ENCODE measurements around the gene RAB26.

RAB26 gene

DNA sequence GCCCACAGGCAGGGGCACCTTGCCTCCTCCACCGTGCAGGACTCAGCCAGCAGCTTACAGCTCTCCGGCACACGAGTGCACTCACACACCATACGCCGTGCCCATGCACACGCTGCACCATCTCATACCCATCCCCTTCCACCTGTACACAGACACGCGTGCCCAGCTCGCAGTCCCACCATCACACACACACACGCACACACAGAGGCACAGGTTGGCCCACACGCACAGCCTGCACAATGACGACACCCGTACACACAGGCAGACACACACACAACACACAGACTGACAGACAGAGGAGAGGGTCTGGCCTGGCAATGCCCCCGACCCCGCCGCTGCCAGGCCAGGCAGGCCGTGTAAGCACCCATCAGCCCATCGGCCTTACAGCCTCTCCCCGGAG lies 35.9 kb downstream of the RAB26 start:
- in situ Hi-C loops (cut with HindIII; ENCODE audit: low pct_ligation_motif_present, low pct_unique_long_range_greater_than_20kb, low sequenced_read_pairs), result no loop called here

DNA sequence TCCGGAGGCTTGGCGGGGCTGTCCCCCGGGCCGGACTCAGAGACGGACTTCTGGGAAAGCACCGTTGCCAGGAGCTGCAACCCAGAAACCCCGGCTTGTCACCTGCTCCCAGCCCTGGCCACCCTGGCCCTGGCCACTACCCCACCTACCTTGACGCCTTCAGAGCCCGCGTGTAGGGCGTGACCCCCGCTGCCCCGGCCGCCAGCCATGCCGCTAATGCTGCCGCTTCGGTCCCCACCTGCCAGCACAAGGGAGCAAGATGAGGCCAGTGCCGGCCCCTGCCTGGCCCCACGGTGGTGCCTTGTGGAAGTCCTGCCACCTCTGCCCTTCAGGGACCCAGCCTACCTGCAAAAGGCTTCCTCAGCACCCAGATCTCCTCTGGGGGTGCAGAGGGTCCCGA lies 36.5 kb downstream of the RAB26 start:
- DNase-seq, result no peak
- in situ Hi-C loops (cut with HindIII; ENCODE audit: low pct_ligation_motif_present, low pct_unique_long_range_greater_than_20kb, low sequenced_read_pairs), result no loop called here

More for the DNA sequence above, 35.9 kb downstream of the RAB26 start:
- no peak for DNase-seq

DNA sequence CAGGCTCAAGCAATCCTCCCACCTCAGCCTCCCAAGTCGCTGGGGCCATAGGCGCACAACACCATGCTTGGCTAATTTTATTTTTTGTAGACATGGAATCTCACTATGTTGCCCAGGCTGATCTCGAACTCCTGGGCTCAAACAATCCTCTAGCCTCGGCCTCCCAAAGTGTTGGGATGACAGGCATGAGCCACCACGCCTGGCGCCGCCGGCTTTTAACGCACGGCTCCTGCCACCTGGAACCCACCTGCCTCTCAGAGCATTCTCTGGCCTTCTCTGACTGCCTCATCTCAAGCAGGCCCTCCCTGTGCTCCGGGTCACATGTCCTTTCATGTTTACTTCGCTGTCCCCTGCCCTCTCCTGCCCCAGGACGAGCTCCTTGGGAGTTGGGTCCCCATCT lies 37.6 kb downstream of the RAB26 start:
- in situ Hi-C loops (cut with HindIII; ENCODE audit: low pct_ligation_motif_present, low pct_unique_long_range_greater_than_20kb, low sequenced_read_pairs), result no loop called here
- DNase-seq, result no peak

DNA sequence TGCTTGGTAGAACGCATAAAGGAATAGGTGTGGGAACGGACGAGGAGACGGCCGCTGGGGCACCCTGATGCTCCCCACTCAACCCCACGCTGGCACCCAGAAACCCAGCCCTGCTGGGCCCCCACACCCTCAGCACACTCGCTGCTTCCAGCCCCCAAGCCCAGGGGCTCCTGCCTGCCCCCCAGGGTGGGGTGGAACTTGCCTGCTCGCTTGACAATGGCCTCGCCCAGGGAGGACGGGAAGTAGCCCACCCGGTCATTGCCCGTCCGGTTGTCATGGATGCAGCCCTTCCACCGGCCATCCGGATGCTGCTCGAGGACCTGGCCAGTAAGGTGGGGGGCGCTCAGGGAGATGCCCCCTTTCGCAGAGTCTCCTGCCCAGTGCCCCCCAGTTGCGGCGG lies 38.1 kb downstream of the RAB26 start:
- DNase-seq, result no peak
- in situ Hi-C loops (cut with HindIII; ENCODE audit: low pct_ligation_motif_present, low pct_unique_long_range_greater_than_20kb, low sequenced_read_pairs), result no loop called here

DNA sequence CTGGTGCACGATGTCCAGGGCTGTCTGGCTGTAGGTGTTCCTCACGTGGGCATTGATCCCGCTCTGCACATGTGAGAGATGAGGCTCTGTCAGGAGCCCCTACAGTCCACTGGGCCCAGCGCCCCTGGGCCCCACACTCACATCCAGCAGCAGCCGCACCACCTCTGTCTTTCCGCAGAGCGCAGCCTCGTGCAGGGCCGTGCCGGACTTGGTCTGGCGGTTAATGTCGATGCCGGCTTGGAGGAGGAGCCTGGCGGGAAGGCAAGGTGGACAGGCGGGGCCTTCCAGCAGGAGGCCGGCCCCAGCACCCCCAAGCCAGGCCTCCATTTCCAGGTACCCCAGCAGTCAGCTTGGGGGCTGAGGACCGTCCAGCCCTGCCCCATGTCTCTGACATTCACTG lies 38.8 kb downstream of the RAB26 start:
- no peak for DNase-seq
- in situ Hi-C loops (cut with HindIII; ENCODE audit: low pct_ligation_motif_present, low pct_unique_long_range_greater_than_20kb, low sequenced_read_pairs), result no loop called here

DNA sequence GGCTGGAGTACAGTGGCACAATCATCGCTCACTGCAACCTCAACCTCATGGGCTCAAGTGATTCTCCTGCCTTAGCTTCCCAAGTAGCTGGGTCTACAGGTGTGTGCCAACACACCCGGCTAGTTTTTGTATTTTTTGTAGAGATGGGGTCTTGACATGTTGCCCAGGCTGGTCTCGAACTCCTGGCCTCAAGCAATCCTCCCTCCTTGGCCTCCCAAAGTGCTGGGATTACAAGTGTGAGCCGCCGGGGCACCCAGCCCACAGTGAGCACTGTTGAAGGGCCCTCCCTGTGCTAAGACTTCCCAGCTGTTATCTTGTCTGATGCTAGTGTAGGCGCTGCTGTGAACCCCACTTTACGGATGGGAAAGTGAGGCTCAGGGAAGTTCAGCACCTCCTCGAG lies 40.0 kb downstream of the RAB26 start:
- no peak for DNase-seq
- in situ Hi-C loops (cut with HindIII; ENCODE audit: low pct_ligation_motif_present, low pct_unique_long_range_greater_than_20kb, low sequenced_read_pairs), result no loop called here

DNA sequence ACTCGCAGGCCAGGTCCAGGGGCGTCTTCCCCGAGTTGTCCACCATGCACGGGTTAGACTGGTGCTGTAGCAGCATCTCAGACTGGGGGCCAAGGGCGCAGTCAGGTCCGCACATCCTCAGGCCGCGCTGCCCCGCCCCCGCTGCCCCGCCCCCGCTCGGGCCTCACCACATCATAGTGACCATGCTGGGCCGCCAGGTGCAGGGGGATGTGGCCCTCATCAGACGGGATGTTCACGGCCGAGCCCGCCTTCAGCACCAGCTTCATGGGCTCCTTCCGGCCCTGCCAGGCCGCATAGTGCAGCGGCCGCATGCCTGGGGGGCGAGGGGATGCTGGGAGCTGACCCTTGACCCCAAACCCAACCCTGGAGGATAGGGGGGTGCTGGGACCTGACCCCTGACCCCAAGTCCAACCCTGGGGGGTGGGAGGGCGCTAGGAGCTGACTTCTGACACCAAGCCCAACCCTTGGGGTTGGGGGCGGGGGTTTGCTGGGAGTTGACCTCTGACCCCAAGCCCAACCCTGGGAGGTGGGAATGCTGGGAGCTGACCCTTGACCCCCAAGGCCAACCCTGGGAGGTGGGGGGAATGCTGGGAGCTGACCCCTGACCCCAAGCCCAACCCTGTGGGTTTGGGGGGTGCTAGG lies 40.9 kb downstream of the RAB26 start:
- in situ Hi-C loops (cut with HindIII; ENCODE audit: low pct_ligation_motif_present, low pct_unique_long_range_greater_than_20kb, low sequenced_read_pairs), result no loop called here
- no peak for DNase-seq

DNA sequence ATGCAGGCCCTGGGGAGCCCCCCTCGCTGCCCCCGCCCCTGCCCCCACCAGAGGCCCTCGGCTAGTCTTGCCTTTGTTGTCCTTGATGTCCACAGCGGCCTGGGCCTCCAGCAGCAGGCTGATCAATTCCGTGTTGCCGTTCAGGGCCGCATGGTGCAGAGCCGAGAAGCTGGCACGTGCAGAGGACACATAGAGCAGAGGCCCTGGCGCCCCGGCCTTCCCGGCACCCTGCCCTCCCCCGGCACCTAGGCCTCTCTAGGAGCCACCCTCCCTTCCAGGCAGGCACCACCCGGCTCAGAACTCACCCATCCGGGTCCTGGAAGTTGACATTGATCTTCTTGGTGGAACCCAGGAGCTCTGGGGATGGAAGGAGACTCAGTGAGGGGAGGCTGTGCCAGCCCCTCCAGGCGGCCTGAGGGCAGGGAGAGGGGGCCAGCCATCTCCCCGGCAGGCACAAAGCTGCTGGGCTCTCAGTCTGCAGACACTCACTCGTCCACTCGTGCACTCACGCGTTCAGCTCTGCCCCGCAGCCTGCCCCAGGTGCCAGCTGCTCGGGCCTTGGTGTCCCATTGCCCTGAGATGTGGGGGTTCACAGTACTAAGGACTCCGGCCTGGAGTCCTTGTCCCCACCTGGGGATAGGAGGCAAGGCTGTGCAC lies 41.7 kb downstream of the RAB26 start:
- in situ Hi-C loops (cut with HindIII; ENCODE audit: low pct_ligation_motif_present, low pct_unique_long_range_greater_than_20kb, low sequenced_read_pairs), result no loop called here
- no peak for DNase-seq

DNA sequence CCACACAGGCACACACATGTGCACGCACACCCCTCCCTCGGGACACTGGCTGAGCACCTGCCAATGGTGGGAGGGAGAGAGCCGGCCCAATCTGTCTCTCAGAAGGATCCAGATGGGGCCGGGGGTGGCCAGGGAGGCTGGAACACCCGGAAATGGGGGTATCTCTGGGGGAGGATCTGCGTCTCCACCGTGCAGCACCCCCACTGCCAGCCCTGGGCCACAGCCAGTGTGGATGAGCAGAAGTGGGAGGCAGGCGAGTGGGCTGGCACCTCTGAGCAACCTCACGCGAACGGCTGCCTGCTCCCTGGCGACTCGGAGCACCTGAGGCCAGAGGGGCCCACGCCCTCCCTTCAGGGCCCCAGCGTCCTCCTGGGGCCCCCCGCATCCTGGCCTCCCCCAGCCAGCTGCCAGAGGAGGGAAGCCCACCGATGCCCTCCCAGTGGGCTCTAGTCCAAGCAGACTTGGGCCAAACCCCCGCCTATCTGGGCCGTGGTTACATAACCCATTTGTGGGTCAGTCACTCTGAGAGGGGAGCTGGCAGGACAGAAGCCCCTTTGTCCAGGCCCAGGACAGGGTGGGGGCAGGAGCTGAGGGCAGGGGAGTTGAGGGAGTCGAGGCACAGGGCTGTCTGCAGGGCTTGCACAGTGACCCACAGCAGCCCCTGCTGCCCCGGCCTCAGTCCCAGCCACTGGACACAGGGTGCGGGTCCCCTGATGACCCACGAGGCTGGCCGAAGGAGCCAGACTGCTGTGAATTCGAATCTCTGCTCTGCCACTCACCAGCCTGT lies 42.4 kb downstream of the RAB26 start:
- DNase-seq, result no peak
- in situ Hi-C loops (cut with HindIII; ENCODE audit: low pct_ligation_motif_present, low pct_unique_long_range_greater_than_20kb, low sequenced_read_pairs), result no loop called here

DNA sequence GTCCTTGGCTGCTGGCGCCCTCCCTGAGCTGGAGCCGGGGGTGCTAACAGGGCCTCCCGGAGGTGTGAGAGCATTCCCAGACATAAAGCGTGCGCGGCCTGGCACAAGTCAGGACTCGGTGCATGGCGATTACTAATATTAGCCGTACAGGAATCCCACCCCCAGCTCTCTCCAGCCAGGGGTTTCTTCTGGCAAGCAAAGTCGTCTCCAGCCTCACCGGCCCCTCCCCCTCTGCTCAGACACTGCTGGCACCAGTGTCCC lies 43.0 kb downstream of the RAB26 start:
- in situ Hi-C loops (cut with HindIII; ENCODE audit: low pct_ligation_motif_present, low pct_unique_long_range_greater_than_20kb, low sequenced_read_pairs), result no loop called here
- DNase-seq, result no peak

DNA sequence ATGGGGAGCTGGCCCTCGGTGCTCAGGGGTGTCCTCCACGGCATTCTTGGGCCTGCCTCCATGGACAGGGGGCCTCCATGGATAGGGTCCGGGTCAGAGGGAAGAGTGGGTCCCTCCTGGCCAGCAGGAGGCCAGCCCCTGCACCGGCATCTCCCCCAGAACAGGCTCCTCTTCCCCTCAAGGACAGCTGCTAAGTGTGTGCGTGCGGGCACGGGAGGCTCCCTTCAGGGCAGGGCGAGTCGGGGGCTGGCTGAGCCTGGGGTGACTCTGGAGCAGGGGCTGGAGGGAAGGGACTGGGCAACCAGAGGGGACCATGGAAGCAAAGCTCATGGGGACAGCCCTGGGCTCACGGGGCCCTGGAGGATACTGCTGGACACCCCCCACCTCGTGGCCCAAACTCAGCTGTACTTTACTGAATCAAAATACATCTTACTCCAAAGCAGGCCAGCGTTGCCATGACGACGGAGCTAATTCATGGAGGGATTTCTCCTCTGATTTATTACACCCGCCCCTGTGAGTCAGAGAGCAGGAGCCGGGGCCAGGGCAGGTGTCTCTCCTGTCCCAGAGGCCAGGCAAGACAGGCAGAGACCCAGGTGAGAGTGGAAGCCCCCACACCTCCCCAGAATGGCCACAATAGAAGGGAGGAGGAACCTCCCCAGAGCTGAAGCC lies 45.9 kb downstream of the RAB26 start:
- in situ Hi-C loops (cut with HindIII; ENCODE audit: low pct_ligation_motif_present, low pct_unique_long_range_greater_than_20kb, low sequenced_read_pairs), result no loop called here
- DNase-seq, result peak; percentile 23

DNA sequence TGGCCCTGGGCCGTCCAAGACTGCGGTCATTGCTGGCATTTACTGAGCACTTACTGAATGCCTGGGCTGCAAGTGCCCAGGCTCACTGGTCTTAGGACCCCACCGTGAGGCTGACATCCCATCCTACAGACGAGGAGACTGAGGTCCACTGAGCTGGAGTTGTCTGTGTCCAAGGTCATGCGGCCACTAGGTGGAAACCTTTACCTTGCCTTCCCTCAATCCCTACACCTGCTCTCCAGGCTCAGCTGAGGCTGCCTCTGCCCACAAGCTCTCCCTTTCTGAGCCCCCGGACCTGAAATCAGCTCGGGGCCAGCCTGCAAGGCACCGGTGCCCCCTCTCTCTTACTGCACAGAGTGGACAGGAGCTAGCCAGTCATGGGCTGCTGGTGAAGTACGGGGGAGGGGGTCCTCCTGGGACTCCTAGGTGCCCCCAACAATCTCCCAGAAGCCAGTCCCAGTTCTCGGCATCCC lies 46.5 kb downstream of the RAB26 start:
- peak; percentile 70 for DNase-seq
- in situ Hi-C loops (cut with HindIII; ENCODE audit: low pct_ligation_motif_present, low pct_unique_long_range_greater_than_20kb, low sequenced_read_pairs), result no loop called here

DNA sequence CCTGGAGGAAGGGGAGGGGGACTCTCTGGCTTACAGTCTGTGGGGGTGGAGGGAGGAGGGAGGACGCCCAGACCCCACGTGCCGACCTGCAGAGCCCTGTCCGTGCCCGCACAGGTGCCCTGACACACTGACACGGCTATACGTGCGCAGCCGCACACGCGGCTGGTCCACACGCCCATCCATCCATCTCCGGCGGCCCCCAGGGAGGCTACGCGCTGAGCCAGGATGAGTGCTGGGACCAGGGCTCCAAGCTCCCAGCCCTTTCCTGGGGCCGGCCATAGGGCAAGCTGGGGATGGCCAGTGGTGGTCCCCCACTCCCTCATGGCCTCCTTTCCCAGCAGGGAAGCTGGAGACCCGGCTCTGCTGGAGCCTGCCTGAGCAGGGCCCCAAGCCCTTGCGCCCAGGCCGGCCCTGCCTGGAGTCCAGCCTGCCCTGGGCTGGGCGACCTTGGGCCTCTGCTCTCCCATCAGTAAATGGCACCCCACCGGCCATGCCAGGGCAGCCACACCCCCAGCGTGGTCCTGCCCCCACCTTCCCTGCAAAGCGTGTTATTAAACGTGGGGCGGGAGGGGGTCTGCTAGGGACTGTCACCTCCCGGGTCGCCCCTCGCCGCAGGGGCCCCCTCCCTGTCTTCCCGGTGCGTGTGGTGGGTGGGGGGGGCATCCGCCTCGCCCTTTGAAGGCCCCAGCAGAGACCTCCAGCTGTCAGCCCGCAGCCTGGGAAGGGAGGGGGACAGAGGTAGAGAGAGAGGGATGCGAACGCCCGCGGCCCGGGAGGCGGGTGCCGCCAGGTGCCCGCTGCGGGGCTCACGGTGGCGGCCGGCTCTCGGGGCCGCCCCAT lies 47.1 kb downstream of the RAB26 start:
- no peak for DNase-seq
- in situ Hi-C loops (cut with HindIII; ENCODE audit: low pct_ligation_motif_present, low pct_unique_long_range_greater_than_20kb, low sequenced_read_pairs), result no loop called here

DNA sequence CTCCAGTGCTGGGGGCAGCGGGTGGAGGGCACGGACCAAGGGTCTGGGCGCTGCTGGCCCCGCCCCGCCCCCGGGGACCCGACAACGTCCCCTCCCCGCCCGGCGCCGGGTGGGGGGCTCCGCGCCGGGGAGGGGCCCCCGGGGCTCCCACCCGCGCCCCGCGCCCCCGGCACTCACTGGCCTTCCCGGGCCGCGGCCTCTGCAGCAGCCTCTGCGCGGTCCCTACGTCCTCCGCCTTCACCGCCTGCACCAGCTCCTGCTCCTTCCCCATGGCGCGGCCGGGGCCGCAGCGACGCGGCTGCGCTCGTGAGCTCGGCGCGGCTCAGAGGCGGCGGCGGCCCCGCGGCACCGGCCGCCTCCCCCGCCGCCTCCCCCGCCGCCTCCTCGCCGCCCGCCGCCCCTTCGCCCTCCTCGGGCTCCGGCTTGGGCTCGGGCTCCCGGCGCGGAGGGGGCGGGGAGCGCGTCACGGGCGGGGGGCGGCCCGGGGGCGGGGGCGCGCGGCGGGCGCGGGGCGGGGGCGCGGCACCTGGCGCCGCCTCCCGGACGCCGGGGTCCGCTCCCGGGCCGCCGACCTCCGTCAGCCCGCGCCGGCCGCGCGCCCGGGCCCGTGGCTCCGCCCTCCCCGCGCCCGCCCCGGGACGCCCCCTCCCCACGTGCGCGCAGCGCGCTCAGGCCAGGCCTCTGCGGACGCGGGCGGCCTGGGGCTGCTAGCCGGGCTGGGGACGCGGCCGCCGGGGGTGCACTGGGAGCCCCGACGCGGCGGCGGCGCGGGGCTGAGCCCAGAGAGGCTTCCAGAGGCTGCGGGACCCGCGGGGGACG lies 47.9 kb downstream of the RAB26 start, which contains the start of gene CASKIN1:
Gene CASKIN1, minus strand, starts transcription at position 444 of the 819 bp plus-strand sequence. Its CDS starts 173 bp downstream, at position 271.
- peak; percentile 47 for DNase-seq
- in situ Hi-C loops (cut with HindIII; ENCODE audit: low pct_ligation_motif_present, low pct_unique_long_range_greater_than_20kb, low sequenced_read_pairs), result no loop called here

DNA sequence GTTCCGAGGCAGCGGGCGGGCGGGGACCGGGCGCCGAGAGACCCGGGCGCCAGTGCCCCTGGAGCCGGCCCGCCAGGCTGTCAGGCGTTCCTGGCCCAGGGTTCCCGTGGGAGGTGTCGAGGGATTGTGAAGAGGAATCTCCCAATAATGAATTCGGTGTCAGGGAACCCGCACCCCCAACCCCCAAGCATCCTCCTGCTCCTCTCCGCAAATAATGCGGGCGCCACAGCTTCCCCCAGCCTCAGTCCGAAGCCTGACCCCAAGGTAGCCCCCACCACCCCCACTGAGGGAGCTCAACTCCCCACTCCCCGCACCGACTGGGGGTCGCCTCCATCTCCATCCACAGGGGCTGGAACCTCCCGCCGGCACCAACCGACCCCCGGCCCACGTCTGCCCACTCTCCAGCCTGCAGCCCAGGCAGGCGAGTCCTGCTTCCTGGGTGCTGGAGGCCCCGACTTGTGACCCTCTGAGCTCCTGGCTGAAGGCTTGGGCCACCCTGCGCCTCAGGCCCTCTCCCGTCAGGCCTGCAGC lies 48.6 kb downstream of the RAB26 start:
- in situ Hi-C loops (cut with HindIII; ENCODE audit: low pct_ligation_motif_present, low pct_unique_long_range_greater_than_20kb, low sequenced_read_pairs), result no loop called here
- no peak for DNase-seq

DNA sequence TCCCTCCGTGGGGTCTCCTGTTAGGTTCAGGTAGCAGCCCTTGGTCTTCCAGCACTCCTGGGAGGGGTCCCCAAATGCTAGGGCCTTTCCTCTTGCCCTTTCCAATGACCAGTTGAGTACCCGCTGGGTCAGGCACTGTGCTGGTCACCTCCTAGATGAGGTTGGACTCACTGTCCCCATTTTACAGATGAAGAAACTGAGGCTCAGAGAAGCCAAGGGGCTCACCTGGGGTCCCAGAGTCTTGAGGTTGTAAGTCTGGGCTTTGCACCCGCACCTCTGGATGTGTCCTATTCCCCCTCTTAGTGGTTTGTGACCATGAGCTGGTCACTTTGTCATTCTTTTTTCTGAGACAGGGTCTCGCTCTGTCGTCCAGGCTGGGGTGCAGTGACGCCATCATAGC lies 49.3 kb downstream of the RAB26 start:
- DNase-seq, result no peak
- in situ Hi-C loops (cut with HindIII; ENCODE audit: low pct_ligation_motif_present, low pct_unique_long_range_greater_than_20kb, low sequenced_read_pairs), result no loop called here

DNA sequence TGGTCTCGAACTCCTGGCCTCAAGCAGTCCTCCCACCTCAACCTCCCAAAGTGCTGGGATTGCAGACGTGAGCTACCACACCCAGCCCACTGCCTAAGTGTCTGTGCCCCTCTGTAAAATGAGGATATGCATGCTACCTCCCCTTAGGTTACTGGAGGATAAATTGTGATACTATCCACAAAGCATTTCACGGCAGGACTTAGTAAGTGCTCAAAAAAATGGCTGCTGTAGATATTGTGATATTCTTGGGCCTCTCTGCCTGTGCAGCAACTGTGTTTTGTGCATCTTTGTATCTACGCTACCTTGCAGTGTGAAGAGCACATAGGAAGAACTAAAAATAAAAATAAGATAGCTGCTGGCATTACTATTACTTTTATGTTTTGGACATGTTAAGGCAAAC lies 49.9 kb downstream of the RAB26 start:
- no peak for DNase-seq
- in situ Hi-C loops (cut with HindIII; ENCODE audit: low pct_ligation_motif_present, low pct_unique_long_range_greater_than_20kb, low sequenced_read_pairs), result no loop called here

DNA sequence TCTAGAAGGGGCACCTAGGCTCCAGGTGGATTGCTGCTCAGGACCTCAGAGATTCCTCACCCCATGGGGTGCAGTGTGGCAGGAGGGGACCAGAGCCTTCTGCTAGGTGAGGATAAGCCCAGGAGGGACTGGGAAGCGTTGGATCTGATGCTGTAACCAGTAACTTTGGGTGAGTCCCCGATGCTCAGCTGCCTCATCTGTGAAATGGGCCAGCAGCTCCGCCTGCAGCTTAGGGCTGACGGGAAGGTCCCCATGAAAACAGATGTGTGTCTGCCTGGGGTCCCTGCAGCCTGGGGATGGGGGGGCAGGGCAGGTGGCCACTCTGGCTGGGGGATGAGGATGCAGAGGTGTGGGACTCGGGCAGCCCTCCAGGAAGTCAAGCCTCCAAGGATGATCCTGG lies 50.7 kb downstream of the RAB26 start:
- no peak for DNase-seq
- in situ Hi-C loops (cut with HindIII; ENCODE audit: low pct_ligation_motif_present, low pct_unique_long_range_greater_than_20kb, low sequenced_read_pairs), result no loop called here

Measured in ACHN (cell line).